ENCODE results near the gene IL4I1.

GRCh38 chr19:49918089-49918488, 21.4 kb upstream of the IL4I1 start:
- TF ChIP-seq, protein P1, sequence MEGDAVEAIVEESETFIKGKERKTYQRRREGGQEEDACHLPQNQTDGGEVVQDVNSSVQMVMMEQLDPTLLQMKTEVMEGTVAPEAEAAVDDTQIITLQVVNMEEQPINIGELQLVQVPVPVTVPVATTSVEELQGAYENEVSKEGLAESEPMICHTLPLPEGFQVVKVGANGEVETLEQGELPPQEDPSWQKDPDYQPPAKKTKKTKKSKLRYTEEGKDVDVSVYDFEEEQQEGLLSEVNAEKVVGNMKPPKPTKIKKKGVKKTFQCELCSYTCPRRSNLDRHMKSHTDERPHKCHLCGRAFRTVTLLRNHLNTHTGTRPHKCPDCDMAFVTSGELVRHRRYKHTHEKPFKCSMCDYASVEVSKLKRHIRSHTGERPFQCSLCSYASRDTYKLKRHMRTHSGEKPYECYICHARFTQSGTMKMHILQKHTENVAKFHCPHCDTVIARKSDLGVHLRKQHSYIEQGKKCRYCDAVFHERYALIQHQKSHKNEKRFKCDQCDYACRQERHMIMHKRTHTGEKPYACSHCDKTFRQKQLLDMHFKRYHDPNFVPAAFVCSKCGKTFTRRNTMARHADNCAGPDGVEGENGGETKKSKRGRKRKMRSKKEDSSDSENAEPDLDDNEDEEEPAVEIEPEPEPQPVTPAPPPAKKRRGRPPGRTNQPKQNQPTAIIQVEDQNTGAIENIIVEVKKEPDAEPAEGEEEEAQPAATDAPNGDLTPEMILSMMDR (conservative IDR thresholded peaks at IDR 0.05; ENCODE audit: low read length) = no peak
- TF ChIP-seq EZH2phosphoT487 (IDR thresholded peaks at IDR 0.05; ENCODE audit: borderline replicate concordance) = no peak
